Esophagus squamous epithelium (tissue), 5 donors: ENCODE data around the gene CAMK2D. TPM values are rescaled to one million over a fixed set of nuclear protein-coding genes. Genes with fewer than 3 reads are reported as not detected.

Experiments used
- DNase-seq: peaks from one replicate; lab custom pipeline; 2025; lab: John Stamatoyannopoulos, UW
- H3K27ac ChIP-seq, 4 donors: fragments of 200-600 bp; sonication (generic); one replicate each; pipeline ENCODE4 v1.5.1; 2016 to 2019; ENCODE audit warnings: mild to moderate bottlenecking in 1 of 4
- H3K27me3 ChIP-seq, 4 donors: fragments of 200-600 bp; sonication (generic); 1 replicate in 3 of 4; 2 replicates in 1 of 4; pipeline versions ENCODE4 v1.5.1 to v1.6.0; 2017 to 2021; ENCODE audit warnings: antibody characterized with exemption in 1 of 4
- H3K36me3 ChIP-seq, 3 donors: fragments of 200-600 bp; sonication (generic); one replicate each; pipeline ENCODE4 v1.5.1; 2016 to 2019
- H3K4me1 ChIP-seq, 3 donors: fragments of 200-600 bp; sonication (generic); one replicate each; pipeline ENCODE4 v1.5.1; 2017 to 2019
- H3K4me3 ChIP-seq, 4 donors: fragments of 200-600 bp; sonication (generic); 1 replicate in 3 of 4; 2 replicates in 1 of 4; pipeline ENCODE4 v1.5.1; 2016 to 2019; ENCODE audit warnings: mild to moderate bottlenecking in 2 of 4, moderate library complexity in 1 of 4
- H3K9me3 ChIP-seq, 3 donors: fragments of 200-600 bp; sonication (generic); one replicate each; pipeline ENCODE4 v1.5.1; 2016 to 2019
- CTCF ChIP-seq, 6 experiments: fragments of 450-650 bp in 4 of 6; fragments of 200-600 bp in 2 of 6; sonication (generic) in 2 of 6; IDR thresholded peaks; one replicate each; pipeline ENCODE4 v1.5.1; 2016 to 2019; ENCODE audit warnings: antibody characterized with exemption in 6 of 6, mild to moderate bottlenecking in 4 of 6, moderate library complexity in 4 of 6
- POLR2A ChIP-seq, 4 donors: fragments of 450-650 bp; IDR thresholded peaks; one replicate each; pipeline ENCODE4 v1.6.1; 2017; ENCODE audit warnings: antibody characterized with exemption in 4 of 4, mild to moderate bottlenecking in 4 of 4, moderate library complexity in 3 of 4
- WGBS, 2 donors: methylation state at CpG; one replicate each; pipeline ENCODE4 v1.1.5; 2018; 5-methylcytosine and 5-hydroxymethylcytosine counted together
- intact Hi-C: fragments of 100-400 bp; cut with DNase I; formaldehyde crosslinking; loops from one replicate; pipeline ENCODE4 v1.15.0; 2022
- total RNA-seq, 4 donors: library from RNA; depleted of rRNA; stranded (reverse); fragments of >200 nt; gene quantifications; one replicate each; pipeline ENCODE4 v1.1.0, GENCODE V29; 2016
- donor health status: DM: yes; HTN: yes; CAD: no.

CAMK2D gene
- total RNA-seq, 4 donors from 2014 or later: 30.7 to 47.7 (median 38.2) TPM

- Histone ChIP-seq H3K36me3 (no peaks in the 10 kb centered on the region), H3K4me1 (peaks cover 0 to 25% (median 3%) of the 10 kb centered on the region in 3 donors), H3K27ac (no peak overlapping the region), H3K4me3 (no peak overlapping the region), H3K27me3 (no peaks in the 10 kb centered on the region), H3K9me3 (no peaks in the 10 kb centered on the region)
- TF ChIP-seq POLR2A (IDR thresholded peaks at IDR 0.05) (no peak), CTCF (IDR thresholded peaks at IDR 0.05) (no peak)
- intact Hi-C loops: no loop called here
- no peak for DNase-seq
- 79 to 95% methylated on average over 2 of the region's 2 CpGs for WGBS, 2 donors
Measured at GRCh38 chr4:113639326-113639725, 122.2 kb downstream of the CAMK2D start.

- H3K4me1 ChIP-seq: peaks cover 0 to 25% (median 3%) of the 10 kb centered on the region in 3 donors
Measured at GRCh38 chr4:113638562-113638832, 123.0 kb downstream of the CAMK2D start.

GRCh38 chr4:113637823-113638561 lies 123.5 kb downstream of the CAMK2D start:
- intact Hi-C loops: no loop called here
- no peaks in the 10 kb centered on the region for H3K36me3 ChIP-seq
- H3K27me3 ChIP-seq: no peaks in the 10 kb centered on the region
- H3K27ac ChIP-seq: no peak overlapping the region
- no peaks in the 10 kb centered on the region for H3K9me3 ChIP-seq
- TF ChIP-seq POLR2A (IDR thresholded peaks at IDR 0.05) (no peak), CTCF (IDR thresholded peaks at IDR 0.05) (no peak)
- WGBS, 2 donors: 87 to 95% methylated on average over 2 of the region's 2 CpGs
- DNase-seq: no peak
- no peak overlapping the region for H3K4me3 ChIP-seq
- peaks cover 0 to 25% (median 3%) of the 10 kb centered on the region in 3 donors for H3K4me1 ChIP-seq

More at GRCh38 chr4:113638562-113638832, 123.0 kb downstream of the CAMK2D start:
- no peak for DNase-seq
- 71 to 95% methylated on average over 3 of the region's 3 CpGs for WGBS, 2 donors
- Histone ChIP-seq H3K36me3 (no peaks in the 10 kb centered on the region), H3K27me3 (no peaks in the 10 kb centered on the region), H3K9me3 (no peaks in the 10 kb centered on the region), H3K27ac (no peak overlapping the region), H3K4me3 (no peak overlapping the region)
- intact Hi-C loops: no loop called here
- no peak for TF ChIP-seq CTCF (IDR thresholded peaks at IDR 0.05)
- TF ChIP-seq POLR2A (IDR thresholded peaks at IDR 0.05): no peak

- Histone ChIP-seq H3K27ac (no peak overlapping the region), H3K36me3 (no peaks in the 10 kb centered on the region), H3K9me3 (no peaks in the 10 kb centered on the region), H3K27me3 (no peaks in the 10 kb centered on the region), H3K4me3 (no peak overlapping the region), H3K4me1 (peaks cover 0 to 25% (median 3%) of the 10 kb centered on the region in 3 donors)
- TF ChIP-seq POLR2A (IDR thresholded peaks at IDR 0.05) (no peak), CTCF (IDR thresholded peaks at IDR 0.05) (no peak)
- no peak for DNase-seq
- WGBS, 2 donors: 0% methylated on average over 1 of the region's 1 CpG
- intact Hi-C loops: no loop called here
Measured at GRCh38 chr4:113637363-113637762, 124.2 kb downstream of the CAMK2D start.

GRCh38 chr4:113636877-113637276 lies 124.7 kb downstream of the CAMK2D start:
- no peak overlapping the region for H3K4me3 ChIP-seq
- no peak for DNase-seq
- no peaks in the 10 kb centered on the region for H3K27me3 ChIP-seq
- TF ChIP-seq CTCF (IDR thresholded peaks at IDR 0.05) (no peak), POLR2A (IDR thresholded peaks at IDR 0.05) (no peak)
- H3K9me3 ChIP-seq: no peaks in the 10 kb centered on the region
- intact Hi-C loops: no loop called here
- no peaks in the 10 kb centered on the region for H3K36me3 ChIP-seq
- H3K27ac ChIP-seq: no peak overlapping the region
- H3K4me1 ChIP-seq: peaks cover 0 to 25% (median 3%) of the 10 kb centered on the region in 3 donors
